GM21515 (cell line): ENCODE measurements around the gene DDX49.
A peak's percentile ranks its signal among the peaks of the same experiment; 100 is the strongest.

Experiments
- ATAC-seq: cut with Tn5 transposase; IDR thresholded peaks from one replicate; pipeline ENCODE4 v1.9.1; 2021; ENCODE audit not compliant: unreplicated experiment

Gene DDX49, protein sequence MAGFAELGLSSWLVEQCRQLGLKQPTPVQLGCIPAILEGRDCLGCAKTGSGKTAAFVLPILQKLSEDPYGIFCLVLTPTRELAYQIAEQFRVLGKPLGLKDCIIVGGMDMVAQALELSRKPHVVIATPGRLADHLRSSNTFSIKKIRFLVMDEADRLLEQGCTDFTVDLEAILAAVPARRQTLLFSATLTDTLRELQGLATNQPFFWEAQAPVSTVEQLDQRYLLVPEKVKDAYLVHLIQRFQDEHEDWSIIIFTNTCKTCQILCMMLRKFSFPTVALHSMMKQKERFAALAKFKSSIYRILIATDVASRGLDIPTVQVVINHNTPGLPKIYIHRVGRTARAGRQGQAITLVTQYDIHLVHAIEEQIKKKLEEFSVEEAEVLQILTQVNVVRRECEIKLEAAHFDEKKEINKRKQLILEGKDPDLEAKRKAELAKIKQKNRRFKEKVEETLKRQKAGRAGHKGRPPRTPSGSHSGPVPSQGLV

DNA sequence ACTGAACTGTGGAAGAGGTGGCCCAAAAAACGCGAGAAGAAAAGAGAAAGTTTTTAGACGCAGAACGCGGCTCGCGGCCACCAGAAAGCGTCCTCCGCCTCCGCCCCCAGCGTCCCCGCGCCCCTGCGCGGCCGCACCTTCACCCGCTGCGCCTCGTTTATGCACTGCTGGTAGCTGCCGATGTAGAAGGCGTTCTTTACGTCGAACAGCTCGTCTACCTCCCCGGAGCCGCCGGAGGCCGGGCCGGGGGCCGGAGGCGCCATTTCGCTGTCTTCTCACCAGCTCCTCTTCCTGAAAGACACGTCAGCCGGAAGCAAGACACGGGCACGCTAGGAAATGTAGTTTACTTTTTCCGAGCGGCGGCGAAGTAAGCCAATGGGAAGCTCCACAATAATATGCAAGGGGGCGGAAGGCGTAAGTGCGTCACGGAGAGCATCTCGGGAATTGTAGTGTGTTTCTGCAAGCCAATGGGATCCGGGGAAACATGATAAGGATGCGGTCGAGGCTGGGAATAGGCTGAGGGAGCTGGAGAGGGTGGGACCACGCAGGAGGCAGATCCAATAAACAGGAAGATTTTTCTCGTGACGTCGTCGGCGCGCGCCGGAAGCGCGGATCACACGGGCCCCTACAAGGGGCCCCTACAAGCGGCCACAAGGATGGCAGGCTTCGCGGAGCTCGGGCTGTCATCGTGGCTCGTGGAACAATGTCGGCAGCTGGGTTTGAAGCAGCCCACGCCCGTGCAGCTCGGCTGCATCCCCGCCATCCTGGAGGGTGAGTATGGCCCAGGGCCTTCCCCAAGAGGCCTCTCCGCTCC lies at the start of gene DDX49, which contains the start of gene COPE:
Gene DDX49, plus strand, starts transcription at position 630 of the 814 bp plus-strand sequence. Its CDS starts 27 bp downstream, at position 657.
Gene COPE, minus strand, starts transcription at position 302 of the 814 bp plus-strand sequence. Its CDS starts 39 bp downstream, at position 263.
- peak; percentile 86 for ATAC-seq

DNA sequence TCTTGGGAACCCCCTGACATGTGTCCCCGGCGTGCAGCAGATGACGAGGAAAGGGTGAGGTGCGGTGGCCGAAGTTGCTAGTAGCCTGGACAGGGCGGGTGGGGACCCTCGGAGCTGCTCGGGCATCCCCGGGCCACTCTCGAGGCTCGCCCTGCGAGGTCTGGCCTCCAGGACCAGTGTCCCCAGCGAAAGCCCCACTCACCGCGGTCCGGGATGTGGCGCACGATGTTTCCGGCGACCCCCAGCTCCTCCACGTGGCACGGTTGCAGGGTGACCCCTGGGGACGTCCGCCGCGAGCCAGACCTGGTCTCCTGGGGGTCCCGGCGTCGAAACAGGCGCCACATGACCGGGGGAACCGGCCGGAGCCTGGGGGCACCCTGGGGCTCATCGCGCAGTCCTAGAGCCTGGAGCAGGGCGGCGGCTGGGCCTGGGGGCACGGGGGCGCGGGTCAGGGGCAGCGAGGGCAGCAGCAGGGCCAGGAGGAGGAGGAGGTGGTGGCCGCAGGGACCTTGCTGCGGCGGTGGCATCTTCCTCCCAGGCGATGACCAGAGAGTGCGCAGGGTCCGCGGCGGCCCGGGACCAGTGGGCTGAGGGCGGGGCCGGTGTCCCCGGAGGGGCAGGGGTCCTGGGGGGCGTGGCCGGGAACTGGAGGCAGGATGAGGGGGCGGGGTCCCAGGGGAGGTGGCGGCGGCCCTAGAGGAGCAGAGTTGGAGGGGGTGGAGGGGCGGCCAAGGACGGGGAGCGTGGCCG lies 49.6 kb upstream of the DDX49 start:
- ATAC-seq = no peak

DNA sequence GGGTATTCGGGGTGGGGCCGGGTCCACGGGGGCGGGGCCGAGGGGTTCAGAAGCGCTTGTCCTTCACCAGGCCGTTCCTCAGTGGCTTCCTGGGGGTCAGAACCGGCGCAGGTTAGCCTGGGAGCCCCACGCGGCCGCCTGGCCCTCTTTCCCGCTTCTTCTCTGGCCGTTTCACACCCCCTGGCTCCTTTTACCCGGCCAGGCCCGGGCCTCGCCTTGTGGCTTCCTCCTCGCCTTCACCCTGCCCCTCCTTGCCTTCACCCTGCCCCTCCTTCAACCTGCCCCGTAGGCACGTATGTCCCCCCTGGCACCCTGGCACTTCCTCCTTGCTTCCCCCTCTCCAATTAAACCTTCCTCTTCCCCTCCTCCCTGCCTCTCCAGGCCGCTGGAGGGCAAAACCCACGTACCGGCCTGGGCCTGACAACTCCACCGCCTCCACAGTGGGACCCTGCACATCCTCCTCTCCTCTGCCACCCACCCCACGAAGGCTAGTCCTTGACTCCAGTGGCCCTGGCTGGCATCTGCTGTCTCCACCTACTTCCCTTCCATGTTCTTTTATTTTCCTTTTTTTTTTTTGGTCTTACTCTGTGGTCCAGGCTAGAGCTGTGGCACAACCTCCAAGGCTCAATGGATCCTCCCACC lies 48.9 kb upstream of the DDX49 start:
- ATAC-seq = no peak

DNA sequence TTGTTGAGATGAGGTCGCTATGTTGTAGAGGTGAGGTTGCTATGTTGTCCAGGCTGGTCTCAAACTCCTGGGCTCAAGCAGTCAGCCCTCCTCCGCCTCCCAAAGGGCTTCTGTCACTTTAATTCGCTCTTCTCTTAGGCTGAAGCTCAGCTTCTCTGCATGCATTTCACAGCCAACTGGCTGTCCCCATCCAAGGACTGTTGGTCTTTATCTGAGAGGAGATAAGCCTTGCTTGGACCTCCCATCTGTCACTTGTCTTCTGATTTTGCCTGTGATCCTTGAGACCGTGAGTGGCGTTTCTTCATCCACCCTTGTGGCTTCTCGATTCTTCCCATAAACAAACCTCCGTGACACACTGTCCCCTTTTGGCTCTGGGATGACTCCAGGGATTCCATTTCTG lies 48.0 kb upstream of the DDX49 start:
- no peak for ATAC-seq

DNA sequence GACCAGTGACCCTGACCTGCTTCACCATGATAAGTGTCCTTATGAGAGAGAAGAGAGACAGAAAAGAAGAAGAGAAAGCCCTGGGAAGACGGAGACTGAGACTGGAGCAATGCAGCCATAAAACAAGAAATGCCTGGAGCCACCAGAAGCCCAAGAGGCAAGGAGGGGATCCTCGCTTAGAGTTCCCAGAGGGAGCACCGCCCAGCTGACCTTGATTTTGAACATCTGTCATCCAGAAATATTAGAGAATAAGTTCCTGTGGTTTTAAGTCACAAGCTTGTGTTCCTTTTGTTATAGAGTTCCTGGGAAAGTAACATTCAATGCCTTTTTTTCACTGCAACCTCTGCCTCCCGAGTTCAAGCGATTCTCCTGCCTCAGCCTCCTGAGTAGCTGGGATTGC lies 43.8 kb upstream of the DDX49 start:
- no peak for ATAC-seq

DNA sequence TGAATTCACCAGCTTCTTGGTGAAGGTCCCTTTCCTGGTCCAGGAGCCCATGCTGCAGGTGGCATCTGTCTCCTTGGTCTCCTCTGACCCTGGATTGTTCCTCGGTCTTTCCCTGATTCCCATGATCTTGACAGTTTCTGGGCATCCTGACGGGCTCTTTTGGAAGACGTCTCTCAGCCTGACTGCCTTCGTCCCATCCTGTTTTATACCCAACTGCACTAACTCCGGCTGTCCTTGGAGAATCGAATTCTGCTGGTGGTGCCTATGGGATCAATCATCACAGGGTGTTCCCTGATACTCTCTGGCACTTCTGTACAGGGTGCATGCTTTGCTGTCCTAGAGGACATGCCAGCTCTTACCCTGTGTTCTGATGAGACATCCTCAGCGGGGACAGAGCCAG lies 42.6 kb upstream of the DDX49 start:
- ATAC-seq = no peak

DNA sequence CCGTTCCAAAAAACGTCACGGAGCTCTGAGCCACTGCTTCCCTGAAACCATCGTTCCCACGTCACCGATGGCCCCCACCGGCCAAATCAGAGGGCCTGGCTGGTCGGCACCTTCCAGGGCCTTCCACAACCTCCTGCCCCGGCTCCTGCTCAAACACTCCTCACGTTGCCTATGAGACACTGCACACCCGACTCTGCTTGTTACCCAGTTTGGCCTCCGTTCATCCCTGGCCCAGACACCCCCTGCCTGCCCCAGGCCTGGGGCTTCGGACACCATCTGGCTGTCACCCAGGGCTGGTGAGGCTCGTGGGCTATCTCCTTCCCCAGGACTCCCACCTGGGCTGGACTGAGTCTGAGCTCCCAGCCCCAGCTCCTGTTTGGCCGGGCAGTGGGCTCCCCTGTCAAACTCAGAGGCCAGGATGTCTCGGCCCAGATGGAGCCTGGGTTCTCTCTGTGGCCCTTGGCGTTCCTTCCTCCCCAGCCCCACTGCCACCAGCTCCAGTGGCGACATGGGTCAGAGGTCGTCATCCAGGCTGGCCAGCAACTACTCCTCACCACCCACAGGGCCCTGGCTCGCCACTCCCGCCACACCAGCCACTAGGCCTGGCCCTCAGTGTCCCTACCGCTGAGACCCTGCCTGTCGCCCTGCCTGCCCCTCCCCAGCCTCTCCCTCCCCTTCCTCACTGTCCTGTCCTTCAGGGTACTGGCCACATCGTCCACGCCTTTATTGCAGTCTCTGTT lies 41.3 kb upstream of the DDX49 start:
- no peak for ATAC-seq

DNA sequence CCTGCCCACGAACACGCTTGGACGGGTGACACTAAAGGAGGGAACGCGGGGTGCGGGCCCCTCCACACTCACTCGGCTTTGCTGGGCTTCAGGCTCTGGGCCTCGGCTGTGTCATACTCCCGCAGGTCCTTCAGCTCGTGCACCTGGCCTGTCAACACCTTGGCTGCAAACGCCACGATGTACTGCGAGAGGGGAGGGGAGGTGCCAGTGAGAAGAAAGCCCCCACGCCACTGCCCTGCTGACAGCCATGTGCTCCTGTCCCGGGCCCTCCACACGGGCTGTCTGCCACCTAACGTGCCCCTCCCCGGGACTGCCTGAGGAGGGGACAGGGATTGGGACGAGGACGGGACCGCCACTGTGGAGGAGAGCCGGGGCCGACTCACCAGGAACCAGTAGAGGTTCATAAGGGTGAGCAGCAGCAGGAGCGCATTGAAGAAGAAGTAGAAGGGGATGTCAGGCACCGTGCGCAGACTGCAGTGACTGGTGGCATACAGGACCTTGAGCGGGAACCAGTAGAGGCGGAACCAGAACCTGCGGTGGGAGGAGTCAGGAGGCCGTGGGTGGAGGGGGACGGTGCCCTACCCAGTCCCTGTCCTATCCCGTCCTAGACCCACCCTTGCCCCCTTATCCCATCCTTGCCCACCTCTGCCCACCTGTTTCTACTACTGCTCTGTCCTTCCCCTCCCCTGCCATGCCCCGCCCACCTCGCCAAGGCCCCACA lies 40.5 kb upstream of the DDX49 start:
- no peak for ATAC-seq

DNA sequence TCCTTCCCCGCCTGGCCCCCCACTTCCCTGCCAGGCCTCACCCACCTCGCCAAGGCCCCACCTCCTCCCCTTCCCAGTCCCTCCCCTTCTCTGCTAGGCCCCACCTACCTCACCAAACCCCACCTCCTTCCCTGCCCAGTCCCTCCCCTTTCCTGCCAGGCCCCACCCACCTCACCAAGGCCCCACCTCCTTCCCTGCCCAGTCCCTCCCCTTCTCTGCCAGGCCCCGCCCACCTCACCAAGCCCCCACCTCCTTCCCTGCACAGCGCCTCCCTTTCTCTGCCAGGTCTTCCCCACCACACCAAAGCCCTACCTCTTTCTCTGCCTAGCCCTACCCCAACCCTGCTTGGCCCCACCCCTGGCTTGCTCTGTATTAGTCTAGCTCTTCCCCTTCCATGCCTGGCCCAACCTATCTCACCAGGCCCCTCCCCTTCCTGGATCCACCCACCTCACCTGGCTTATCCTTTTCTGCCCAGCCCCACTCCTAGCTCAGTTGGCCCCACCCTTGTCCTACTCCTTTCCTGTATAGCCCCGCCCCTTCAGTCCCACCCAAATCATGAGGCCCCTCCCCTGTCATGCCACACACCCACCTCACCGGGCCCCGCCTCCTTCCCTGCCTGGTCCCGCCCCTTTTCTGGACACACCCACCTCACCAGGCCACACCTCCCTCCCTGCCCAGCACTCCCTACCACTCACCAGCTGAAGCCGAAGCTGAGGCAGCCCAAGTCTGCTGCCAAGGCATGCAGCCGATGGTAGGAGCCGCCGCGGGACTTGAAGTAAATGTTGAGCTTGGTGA lies 39.7 kb upstream of the DDX49 start:
- no peak for ATAC-seq

DNA sequence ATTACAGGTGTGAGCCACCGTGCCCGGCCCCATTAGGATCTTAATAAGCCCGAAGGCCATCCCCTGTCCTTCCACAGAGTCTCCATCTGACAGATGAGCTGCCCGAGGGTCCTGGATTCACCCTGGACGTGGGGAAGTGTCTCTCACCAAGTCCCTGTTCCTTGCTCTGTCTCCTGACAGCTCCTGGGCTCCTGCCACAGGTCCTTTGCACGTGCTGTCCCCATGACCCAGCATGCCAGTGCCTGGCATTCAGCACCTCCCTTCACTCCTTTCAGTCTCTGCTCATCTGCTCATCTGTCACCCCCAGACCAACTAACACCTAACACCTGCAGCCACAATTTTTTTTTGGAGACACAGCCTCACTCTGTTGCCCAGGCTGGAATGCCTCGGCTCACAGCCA lies 38.0 kb upstream of the DDX49 start:
- no peak for ATAC-seq

DNA sequence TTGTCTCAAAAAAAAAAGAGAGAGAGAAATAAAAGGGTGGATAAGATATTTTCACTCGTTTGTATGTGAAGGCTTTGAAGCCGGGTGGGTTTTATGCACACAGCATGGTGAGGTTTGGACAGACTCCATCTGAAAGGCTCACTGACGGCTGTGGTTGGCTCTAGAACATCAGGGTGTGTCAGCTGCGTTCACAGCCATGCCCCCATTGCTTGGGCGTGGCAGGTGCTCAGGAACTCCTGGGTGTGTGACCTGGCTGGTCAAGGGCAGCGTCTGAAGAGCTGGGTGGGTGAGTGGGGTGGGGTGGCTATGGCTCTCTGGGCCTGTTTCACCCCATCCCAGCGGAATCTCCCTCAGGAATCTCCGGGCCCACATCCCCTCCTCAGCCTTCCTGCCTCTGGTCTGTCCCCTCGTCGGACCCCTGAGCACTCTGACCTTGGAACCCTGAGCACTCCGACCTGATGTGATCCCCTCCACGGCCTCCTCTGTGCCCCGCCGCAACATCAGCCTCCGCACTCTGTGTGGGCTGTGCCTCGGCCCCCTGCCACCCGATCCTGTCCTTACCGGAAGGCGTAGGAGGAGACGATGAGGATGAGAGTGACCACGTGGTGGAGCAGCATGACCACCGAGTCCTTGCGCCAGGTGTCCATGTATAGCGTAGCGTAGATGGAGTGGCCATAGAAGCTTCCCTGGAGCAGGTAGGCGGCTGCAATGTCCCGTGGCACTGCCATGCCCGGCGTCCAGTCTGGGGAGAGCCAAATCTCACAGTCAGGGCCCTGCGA lies 35.8 kb upstream of the DDX49 start:
- ATAC-seq = no peak

DNA sequence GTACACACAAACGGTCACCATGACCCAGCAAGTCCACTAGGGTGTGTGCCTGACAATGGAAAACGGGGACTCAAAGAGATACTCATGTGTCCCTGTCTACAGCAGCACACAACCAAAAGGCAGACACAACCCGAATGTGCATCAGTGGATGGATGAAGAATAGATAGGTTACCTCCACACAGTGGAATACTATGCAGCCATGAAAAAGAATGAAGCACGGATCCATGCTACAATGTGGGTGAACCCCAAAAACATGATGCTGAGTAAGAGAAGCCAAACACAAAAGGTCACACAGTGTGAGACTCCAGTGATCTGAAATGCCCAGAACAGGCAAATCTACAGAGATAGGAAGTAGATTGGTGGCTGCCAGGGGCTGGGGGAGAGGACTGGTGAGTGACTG lies 32.5 kb upstream of the DDX49 start:
- ATAC-seq = no peak

DNA sequence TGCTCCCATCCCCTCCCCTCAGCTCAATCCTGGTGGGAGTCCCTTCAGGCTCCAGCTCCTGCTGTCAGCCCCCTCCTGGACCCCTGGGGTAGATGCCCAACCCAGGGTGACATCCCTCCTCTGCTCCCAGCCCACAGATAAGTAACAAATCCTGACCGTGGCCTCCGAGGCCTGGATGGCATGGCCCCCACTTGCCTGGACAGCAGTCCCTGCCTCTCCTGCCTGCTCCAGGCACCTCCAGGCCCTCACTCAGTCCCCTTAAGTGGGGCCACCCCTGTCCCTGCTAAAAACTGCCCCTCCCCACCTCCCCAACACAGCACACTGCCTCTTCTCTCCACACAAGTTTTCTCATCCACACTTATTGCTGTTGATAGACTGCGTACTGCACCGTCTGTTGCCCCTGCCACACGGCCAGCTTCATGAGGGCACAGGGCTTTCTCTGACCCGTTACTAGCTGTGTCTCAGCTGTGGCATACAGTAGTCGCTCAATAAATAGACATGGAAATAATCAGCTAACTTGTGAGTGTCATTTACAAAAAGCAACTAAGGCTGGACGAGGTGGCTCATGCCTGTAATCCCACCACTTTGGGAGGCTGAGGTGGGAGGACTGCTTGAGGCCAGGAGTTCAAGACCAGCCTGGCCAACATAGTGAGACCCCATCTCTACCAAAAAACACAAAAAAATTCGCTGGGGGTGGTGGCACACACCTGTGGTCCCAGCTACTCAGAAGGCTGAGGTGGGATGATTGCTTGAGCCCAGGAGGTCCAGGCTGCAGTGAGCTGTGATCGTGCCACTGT lies 29.4 kb upstream of the DDX49 start:
- no peak for ATAC-seq

DNA sequence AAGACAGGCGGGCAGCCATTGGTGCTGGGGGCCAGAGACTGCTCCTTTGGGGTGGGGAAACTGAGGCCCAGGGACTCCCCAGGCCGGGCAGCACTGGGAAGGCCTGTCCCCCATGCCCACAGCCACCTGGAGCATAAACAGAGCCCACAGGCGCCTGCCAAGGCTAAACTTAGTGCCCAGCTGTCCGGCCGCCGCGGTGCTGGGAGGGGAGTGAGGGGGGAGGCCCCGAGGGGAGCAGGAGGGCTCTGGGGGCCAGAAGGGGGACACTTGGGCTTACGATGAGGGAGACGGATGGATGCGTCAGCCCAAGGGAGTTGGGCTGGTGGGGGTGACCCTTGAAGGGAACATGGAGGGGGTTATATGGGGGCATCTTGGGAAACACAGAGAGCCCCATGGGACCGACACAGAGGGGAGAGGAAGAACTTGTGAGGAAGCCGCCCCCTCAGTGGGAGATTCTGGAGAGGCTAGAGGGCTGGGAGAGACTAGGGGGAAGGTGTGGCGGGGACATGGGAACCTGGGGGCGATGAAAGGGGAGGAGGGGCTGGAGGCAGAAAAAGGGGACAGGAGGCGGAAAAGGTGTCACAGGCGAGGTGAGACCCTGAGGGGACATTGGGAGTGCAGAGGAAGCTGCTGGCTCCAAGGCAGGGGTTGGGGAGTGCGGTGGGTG lies 25.8 kb upstream of the DDX49 start:
- ATAC-seq = no peak

DNA sequence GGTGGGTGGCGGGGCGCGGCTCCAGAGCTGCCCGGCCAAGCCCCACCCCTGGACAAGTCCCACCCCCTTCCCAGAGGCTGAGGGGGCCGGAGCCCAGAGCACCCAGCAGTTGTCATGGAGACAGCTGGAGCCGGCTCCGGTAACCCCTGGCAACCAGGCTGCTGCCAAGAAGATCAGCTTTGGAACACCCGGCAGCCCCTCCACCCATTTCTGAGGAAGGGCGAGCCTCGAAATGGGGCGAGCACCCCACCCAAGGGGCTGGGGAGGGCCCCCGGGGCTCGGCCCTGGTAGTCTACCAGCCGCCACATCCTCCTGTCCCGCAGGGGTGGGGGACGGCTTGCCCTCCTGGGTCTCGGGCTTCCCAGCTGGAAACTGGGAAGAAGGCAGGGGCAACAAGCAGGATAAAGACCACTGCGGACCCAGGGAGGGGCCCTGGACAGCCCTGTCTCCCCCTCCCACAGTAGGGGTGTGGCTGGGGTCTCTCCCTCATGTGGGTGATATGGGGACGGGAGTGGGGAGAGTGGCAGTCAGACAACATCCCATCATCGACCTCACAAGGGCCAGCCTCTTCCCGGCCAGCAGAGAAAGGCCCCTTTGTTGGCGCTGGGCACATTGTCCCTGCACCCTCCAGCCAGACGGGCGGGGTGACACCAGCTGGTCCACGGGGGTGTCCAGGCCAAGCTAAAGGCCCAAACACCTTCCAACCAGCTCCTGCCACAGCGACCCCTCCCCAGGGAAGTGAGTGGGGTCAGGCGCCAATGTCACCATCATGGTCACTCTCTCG lies 25.1 kb upstream of the DDX49 start:
- ATAC-seq = no peak
